ENCODE results near the gene ACSF3.
A peak's percentile ranks its signal among the peaks of the same experiment; 100 is the strongest.
"Not testable (repeated sequence)": the region's sequence is repeated elsewhere in the genome, so short reads cannot be mapped to it uniquely, and the experiment has no call there.

ACSF3 gene

GRCh38 chr16:89055894-89056555 lies 37.6 kb upstream of the ACSF3 start:
- no peak for DNase-seq (ENCODE audit: low spot score)

- no peak for DNase-seq (ENCODE audit: low spot score)
These were observed 37.1 kb upstream of the ACSF3 start for GRCh38 chr16:89056592-89056991.

GRCh38 chr16:89057738-89058137 lies 35.9 kb upstream of the ACSF3 start:
- no peak for DNase-seq (ENCODE audit: low spot score)

- no peak for DNase-seq (ENCODE audit: low spot score)
These were observed 34.8 kb upstream of the ACSF3 start for GRCh38 chr16:89058812-89059211.

DNA sequence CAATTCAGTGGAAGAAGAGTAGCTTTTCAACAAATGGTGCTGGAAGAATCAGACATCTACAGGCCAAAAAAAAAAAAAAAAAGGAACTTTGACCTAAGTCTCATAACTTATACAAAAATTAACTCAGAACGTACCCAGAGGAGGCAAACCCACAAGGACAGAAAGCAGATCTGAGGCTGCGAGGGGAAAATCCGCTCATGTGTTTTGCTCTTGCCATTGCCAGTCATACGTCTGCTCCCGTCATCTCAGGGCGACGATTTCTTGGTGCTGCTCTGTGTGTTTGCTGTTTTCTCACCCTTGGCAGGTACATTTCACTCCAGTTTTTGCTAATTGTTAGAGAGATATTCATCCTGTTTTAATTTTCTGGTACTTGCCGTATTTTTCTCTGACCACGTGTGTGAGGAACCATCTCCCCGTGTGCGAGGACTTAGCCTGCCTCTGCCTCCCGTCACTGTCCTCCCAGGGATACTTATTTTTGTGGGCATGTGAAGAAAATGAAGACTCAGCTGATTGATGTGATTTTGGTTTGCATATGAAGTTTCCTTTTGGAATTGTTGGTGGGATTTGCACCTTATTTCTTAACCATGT lies 33.4 kb upstream of the ACSF3 start:
- DNase-seq (ENCODE audit: low spot score), result no peak

DNA sequence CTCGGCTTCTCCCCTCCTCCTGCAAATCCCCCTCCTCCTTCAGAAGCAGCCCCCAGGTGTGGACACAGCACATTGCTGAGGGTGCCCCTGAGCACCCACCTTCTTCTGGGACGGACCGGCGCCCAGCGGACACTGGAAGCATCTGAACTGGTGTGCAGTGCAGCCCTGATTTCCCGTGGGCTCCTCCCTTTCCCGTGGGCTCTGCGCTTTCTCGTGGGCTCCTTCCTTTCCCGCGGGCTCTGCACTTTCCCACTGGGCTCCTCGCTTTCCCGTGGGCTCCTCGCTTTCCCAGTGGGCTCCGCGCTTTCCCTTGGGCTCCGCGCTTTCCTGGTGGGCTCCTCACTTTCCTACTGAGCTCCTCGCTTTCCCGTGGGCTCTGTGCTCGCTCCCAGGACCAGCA lies 32.6 kb upstream of the ACSF3 start:
- no peak for DNase-seq (ENCODE audit: low spot score)

GRCh38 chr16:89061590-89062380 lies 31.9 kb upstream of the ACSF3 start:
- DNase-seq (ENCODE audit: low spot score), result no peak

- no peak for DNase-seq (ENCODE audit: low spot score)
These were observed 31.0 kb upstream of the ACSF3 start for GRCh38 chr16:89062389-89063345.

- no peak for DNase-seq (ENCODE audit: low spot score)
These were observed 29.8 kb upstream of the ACSF3 start for GRCh38 chr16:89063768-89064320.

- no peak for DNase-seq (ENCODE audit: low spot score)
These were observed 28.8 kb upstream of the ACSF3 start for GRCh38 chr16:89064606-89065457.

- no peak for DNase-seq (ENCODE audit: low spot score)
These were observed 28.2 kb upstream of the ACSF3 start for GRCh38 chr16:89065458-89065822.

GRCh38 chr16:89066721-89067120 lies 26.9 kb upstream of the ACSF3 start:
- no peak for DNase-seq (ENCODE audit: low spot score)

DNA sequence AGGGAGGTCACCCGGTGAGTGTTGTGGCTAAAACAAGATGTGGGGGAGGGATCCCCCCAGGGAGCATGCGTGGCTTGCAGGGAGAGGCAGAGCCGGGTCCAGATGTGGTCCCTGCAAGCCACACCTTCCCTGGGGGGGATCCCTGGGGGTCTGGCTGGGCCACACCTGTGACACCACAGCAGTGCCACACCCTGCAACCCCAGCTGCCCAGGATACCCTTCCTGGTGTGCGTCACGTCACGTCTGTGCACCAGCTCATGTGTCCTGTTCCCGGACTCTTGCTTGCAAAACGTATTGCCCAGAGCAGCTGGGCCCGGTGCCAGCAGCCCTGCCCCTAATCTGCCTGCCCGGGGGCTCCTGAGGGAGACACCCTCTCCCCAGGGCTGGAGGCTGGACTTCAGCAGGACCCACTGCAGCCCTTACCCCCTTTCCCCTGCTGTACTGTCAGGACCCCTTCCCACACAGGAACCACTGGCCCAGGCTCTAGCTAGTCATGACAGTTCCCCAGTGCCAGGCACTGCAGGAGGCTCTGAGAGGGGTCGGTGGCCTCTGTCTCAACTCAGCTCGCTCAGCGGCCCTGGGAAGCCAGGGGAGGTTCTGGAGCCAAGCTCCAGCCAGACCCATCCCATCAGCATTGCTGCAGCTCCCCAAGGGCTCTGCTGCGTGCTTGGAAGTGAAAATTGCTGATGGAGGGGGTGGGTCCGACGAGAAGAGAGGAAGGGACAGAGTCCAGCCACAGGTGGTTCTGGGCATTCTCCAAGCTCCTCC lies 25.8 kb upstream of the ACSF3 start:
- DNase-seq (ENCODE audit: low spot score), result no peak

DNA sequence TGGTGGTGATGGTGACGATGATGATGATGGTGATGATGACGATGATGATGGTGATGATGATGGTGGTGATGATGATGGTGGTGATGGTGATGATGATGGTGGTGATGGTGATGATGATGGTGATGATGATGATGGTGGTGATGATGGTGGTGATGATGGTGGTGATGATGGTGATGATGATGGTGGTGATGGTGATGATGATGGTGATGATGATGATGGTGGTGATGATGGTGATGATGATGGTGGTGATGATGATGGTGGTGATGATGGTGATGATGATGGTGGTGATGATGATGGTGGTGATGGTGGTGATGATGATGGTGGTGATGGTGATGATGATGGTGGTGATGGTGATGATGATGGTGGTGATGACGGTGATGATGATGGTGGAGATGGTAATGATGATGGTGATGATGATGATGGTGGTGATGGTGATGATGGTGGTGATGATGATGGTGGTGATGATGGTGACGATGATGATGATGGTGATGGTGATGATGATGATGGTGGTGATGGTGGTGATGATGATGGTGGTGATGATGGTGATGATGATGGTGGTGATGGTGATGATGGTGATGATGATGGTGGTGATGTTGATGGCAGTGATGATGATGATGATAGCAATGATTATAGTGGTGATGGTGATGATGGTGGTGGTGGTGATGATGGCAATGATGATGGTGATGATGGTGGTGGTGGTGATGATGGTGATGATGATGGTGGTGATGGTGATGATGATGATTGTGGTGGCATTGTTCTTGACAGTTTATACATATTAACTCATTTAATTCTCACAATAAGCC lies 24.6 kb upstream of the ACSF3 start:
- DNase-seq (ENCODE audit: low spot score), result not testable (repeated sequence)

DNA sequence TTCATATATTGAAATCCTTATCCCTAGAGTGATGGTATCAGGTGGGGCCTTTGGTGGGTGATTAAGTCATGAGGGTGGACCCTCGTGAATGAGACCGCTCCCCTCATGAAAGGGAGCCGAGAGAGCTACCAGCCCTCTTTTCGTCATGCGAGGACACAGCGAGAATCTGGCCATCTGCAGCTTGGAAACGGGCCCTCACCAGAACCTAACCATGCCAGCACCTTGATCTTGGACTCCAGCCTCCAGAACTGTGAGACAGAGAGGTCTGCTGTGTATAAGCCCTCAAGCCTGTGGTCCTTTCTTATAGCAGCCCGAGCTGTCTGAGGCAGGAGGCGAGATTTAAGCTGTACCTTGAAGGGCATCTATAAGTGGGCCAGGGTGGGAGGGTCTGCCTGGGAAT lies 23.7 kb upstream of the ACSF3 start:
- no peak for DNase-seq (ENCODE audit: low spot score)

GRCh38 chr16:89070590-89070989 lies 23.1 kb upstream of the ACSF3 start:
- DNase-seq (ENCODE audit: low spot score), result no peak

DNA sequence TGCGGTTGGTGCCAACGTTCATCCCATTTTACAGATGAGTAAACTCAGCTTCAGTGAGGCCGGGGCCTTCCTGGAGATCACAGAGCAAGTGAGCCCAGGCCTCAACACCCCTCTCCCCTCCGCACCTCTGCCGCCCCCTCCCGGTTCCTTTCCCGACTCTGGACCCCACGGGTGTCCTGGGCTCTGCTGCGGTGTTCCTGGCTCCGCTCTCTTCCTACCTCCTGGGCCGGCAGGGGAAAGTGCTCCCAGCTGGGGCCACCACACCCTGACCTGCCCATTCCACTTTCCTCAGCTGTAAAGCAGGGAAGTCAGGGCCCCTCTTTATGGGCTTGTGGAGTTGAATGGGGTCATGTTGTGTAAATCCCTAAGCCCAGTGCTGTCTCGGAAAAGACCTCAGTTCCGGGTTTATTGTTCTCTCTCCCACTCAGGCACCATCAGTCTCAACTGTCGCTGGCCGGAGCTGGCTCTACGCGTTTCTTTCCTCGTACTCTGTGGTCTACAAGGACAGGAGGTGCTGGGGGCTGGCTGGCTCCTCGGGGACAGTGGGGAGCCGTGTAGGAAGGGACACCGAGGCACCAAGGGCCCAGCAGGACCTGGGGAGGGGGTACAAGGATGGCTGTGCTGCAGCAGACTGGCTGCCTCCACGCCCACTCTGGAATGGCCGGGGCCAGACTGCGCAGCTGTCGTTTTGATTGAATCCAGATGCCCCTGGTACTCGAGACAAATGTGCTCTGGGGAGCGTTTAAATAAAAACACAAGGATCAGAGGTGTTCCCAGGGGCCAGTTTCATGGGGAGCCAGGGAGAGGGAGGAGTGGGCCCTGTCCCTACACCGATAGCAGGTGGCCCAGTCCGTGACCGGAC lies 21.7 kb upstream of the ACSF3 start:
- DNase-seq (ENCODE audit: low spot score), result peak; percentile 94

DNA sequence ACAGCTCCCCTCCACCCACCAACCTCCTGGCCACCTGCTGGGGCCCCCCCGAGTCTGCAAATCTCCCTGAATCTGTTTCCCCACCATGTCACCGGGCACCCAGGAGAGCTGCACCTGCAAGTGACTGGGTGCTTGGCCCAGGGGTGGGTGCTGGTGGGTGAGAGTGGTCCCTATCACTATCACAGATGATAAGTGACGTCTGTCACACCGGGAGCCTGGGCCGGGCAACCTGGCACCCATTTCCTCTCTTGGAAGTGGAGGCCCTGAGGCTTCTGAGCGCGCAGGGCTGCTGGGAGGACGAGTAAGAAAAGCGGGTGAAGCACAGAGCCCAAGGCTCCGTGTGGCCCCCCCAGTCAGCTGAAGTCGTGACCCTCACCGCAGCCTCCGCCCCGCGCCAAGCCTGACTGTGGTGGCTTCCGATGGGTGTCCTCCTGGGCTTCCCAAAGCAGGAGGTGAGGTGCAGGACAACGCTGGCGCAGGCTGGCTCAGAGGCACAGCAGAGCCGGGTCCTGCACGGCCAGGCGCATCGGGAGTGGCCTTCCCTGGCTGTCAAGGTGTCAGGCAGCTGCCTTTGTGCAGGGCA lies 21.0 kb upstream of the ACSF3 start:
- no peak for DNase-seq (ENCODE audit: low spot score)

Measured in SK-N-DZ (cell line).